Natural killer cell (primary cell): ENCODE data around the gene ENHO. TPM values are rescaled to one million over a fixed set of nuclear protein-coding genes. Genes with fewer than 3 reads are reported as not detected.

Source experiments
- ATAC-seq, 3 donors: fragments of 150-1000 bp in 2 of 3; fragments of 200-7000 bp in 1 of 3; cut with Tn5 transposase; 1 replicate in 1 of 3; 2 replicates in 2 of 3; pipeline ENCODE4 v1.10.0; 2021; ENCODE audit warnings: mild to moderate bottlenecking in 2 of 3, moderate library complexity in 2 of 3
- DNase-seq, 2 donors: peaks; one replicate each; pipeline versions ENCODE4 v3.0.0 to v3.0.0-alpha.2; 2013 to 2021; ENCODE audit warnings: mixed read lengths in 1 of 2
- H3K27ac ChIP-seq: one replicate; pipeline ENCODE4 v1.5.1; 2013; ENCODE audit warnings: mild to moderate bottlenecking, low read length
- H3K27me3 ChIP-seq: one replicate; pipeline ENCODE4 v1.6.1; 2013; ENCODE audit warnings: low read length; ENCODE audit not compliant: control insufficient read depth, insufficient read depth
- H3K36me3 ChIP-seq: one replicate; pipeline ENCODE4 v1.6.1; 2013; ENCODE audit warnings: low read length; ENCODE audit not compliant: control insufficient read depth, insufficient read depth
- H3K4me1 ChIP-seq: one replicate; pipeline ENCODE4 v1.6.1; 2013; ENCODE audit warnings: low read length; ENCODE audit not compliant: control insufficient read depth, insufficient read depth
- H3K4me3 ChIP-seq: one replicate; pipeline ENCODE4 v1.5.1; 2013; ENCODE audit warnings: low read length
- H3K9me3 ChIP-seq: one replicate; pipeline ENCODE4 v1.6.1; 2013; ENCODE audit warnings: low read length; ENCODE audit not compliant: control insufficient read depth, insufficient read depth
- H3K27ac Mint-ChIP-seq, 2 donors: one replicate each; pipeline ENCODE4 v1.8.0; 2022; ENCODE audit warnings: mild to moderate bottlenecking in 2 of 2, mixed read lengths in 2 of 2, moderate library complexity in 1 of 2
- H3K27me3 Mint-ChIP-seq, 2 donors: one replicate each; pipeline ENCODE4 v1.8.0; 2022; ENCODE audit warnings: low read depth in 2 of 2, mixed read lengths in 2 of 2
- H3K36me3 Mint-ChIP-seq: one replicate; pipeline ENCODE4 v1.8.0; 2022; ENCODE audit warnings: mixed read lengths
- H3K4me1 Mint-ChIP-seq, 2 donors: one replicate each; pipeline ENCODE4 v1.8.0; 2022; ENCODE audit warnings: mixed read lengths in 2 of 2
- H3K4me3 Mint-ChIP-seq: one replicate; pipeline ENCODE4 v1.8.0; 2022; ENCODE audit warnings: mild to moderate bottlenecking, moderate library complexity, mixed read lengths
- H3K9me3 Mint-ChIP-seq, 2 donors: one replicate each; pipeline ENCODE4 v1.8.0; 2022; ENCODE audit warnings: mixed read lengths in 2 of 2
- CTCF ChIP-seq: fragments of 200-600 bp; IDR thresholded peaks from one replicate; pipeline ENCODE4 v1.8.0; 2022; ENCODE audit warnings: antibody characterized with exemption
- WGBS: methylation state at CpG from one replicate; pipeline ENCODE4 v1.1.7; 2013; ENCODE audit warnings: missing lambda C conversion rate; ENCODE audit not compliant: insufficient coverage; 5-methylcytosine and 5-hydroxymethylcytosine counted together
- intact Hi-C: fragments of 100-400 bp; cut with micrococcal nuclease; formaldehyde crosslinking; loops from one replicate; pipeline ENCODE4 v1.14.2; 2022
- total RNA-seq, 4 donors: library from RNA; stranded (reverse); fragments of 120-200 nt in 1 of 4; gene quantifications; one replicate each; pipeline versions ENCODE4 v1.2.3 to v1.2.4, GENCODE V29; 2013 to 2022

The ENHO gene
- total RNA-seq, 3 donors from 2014 or later (not counting 1 experiment from before 2014, with no cell fraction given), result 0.34 to 1.7 TPM; not detected in 1

DNA sequence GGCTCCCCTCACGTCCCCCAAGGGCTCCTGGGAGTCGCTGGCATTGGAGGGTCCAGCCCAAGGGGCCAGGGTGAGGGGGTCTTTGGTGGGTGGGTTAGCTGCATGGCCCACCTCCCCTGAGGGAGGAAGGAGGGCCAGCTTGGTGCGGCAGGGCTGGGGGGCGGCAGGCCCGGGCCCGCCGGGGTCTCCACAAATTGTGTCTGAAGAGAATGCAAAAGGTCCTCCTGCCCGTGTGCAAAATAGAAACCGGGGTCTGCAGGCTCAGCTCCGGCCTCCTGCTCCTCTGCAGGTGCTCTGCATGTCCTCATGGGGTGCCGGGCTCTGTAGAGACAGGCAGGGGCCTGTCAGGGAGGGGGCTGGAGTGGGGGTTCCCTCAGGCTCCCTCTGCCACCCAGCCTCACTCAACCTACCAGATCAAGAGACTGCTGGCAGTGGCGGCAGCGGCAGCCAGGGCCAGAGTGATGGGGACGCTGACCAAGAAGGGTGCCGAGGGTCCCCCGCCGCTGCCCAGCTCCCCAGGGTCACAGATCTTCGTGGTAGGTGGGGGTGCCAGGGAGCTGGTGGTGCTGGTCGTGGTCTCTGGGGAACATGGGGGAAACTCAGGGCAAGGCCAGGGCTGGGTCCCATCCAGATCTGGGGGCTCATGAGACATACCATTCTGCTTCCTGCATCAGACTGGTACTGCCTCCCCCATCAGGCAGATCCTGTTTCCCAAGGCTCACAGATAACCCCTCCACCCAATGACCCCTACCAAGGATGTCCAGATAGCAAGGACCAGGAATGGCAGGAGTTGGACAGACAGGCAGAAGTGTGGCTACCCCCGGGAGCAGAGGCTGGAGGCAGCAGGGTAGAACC, 29.2 kb upstream of the ENHO start:
- Histone ChIP-seq H3K4me3 (no peak overlapping the region), H3K36me3 (no peaks in the 10 kb centered on the region), H3K27ac (no peak overlapping the region), H3K4me1 (no peaks in the 10 kb centered on the region), H3K9me3 (no peaks in the 10 kb centered on the region), H3K27me3 (no peaks in the 10 kb centered on the region)
- Mint-ChIP-seq H3K4me1 (no peaks in the 10 kb centered on the region), H3K27me3 (peaks cover 0 to 12% of the 10 kb centered on the region in 2 donors), H3K4me3 (no peak overlapping the region), H3K27ac (no peak overlapping the region), H3K9me3 (no peaks in the 10 kb centered on the region), H3K36me3 (no peaks in the 10 kb centered on the region)
- intact Hi-C loops, result no loop called here
- no peak for TF ChIP-seq CTCF
- 79% methylated on average over 20 of the region's 20 CpGs for WGBS
- no peak for ATAC-seq
- DNase-seq, result no peak

DNA sequence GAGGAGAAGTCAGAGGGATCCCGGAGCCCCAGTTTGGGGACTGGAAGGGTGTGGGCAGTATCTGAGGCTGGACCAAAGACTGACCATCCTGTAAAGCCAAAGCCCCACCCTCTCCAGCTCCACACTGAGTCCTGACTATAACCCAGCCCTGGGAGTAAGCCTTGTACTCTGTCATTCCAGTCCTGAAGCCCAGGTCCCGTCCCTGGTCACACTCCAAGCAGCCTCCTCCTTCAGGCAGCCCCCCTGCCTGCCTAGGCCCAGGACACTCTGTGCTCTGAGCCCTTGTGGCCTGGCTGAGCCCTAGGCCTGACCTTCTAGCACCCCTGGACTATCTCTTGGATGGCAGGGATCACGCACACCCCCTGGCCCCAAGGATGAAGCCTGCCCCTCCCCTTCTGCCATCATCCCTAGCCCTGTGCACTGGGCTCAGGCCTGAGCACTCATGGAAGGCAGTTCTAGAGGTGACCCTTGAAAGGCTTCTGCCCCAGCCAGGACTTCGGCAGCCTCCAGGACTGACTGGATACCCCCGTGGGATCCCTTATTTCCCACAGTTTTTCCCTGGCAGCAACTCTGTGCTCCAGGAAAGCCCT, 28.0 kb upstream of the ENHO start:
- no peak overlapping the region for H3K4me3 Mint-ChIP-seq
- intact Hi-C loops, result no loop called here
- WGBS, result 79% methylated on average over 5 of the region's 5 CpGs
- no peaks in the 10 kb centered on the region for H3K4me1 Mint-ChIP-seq
- no peak overlapping the region for H3K4me3 ChIP-seq
- no peak overlapping the region for H3K27ac ChIP-seq
- H3K36me3 Mint-ChIP-seq, result no peaks in the 10 kb centered on the region
- no peaks in the 10 kb centered on the region for H3K36me3 ChIP-seq
- H3K27me3 Mint-ChIP-seq, result peaks cover 0 to 8% of the 10 kb centered on the region in 2 donors
- TF ChIP-seq CTCF, result no peak
- ATAC-seq (peak in 1 of 3 donors; percentile 18), DNase-seq (no peak)
- no peaks in the 10 kb centered on the region for H3K27me3 ChIP-seq
- no peaks in the 10 kb centered on the region for H3K9me3 Mint-ChIP-seq
- no peaks in the 10 kb centered on the region for H3K4me1 ChIP-seq
- no peaks in the 10 kb centered on the region for H3K9me3 ChIP-seq
- H3K27ac Mint-ChIP-seq, result no peak overlapping the region

DNA sequence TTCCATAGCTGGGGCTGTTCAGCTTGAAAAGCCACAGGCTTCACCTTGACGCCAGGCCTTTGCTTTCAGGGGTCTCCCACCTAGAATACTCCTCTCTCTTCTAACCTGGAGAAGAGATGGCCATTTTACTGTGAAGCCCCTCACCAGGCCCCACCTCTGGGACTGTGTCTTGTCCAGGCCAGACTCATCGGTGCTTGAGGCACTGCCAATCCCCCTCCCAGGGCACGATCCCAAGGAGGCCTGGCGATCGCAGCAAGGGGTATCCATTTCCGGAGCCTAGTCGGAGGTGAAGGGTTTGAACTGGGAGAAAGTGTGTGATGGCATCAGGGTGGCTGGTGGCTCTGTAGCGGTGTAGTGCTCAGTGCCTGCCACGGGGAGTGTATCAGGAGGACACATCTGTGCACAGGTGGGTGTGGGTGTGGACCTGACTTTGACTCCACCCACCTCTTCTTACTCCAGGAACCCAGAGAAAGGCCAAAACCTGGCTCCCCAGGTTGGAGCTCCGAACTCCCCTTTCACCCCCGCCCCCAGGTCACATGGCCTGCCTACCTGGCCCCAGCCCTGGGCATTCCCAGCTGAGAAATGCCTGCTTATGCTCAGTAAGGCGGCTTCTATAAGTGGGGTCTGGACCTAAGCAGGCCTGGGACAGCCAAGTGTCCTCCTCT, 27.4 kb upstream of the ENHO start:
- no peak overlapping the region for H3K4me3 Mint-ChIP-seq
- Histone ChIP-seq H3K4me1 (no peaks in the 10 kb centered on the region), H3K4me3 (no peak overlapping the region), H3K27ac (no peak overlapping the region), H3K9me3 (no peaks in the 10 kb centered on the region), H3K36me3 (no peaks in the 10 kb centered on the region), H3K27me3 (no peaks in the 10 kb centered on the region)
- H3K27me3 Mint-ChIP-seq, result peaks cover 0 to 13% of the 10 kb centered on the region in 2 donors
- H3K27ac Mint-ChIP-seq, result no peak overlapping the region
- H3K36me3 Mint-ChIP-seq, result no peaks in the 10 kb centered on the region
- no peaks in the 10 kb centered on the region for H3K4me1 Mint-ChIP-seq
- 84% methylated on average over 11 of the region's 12 CpGs for WGBS
- intact Hi-C loops, result no loop called here
- ATAC-seq, result no peak
- H3K9me3 Mint-ChIP-seq, result no peaks in the 10 kb centered on the region
- TF ChIP-seq CTCF, result no peak
- DNase-seq, result no peak
